Measurements from ENCODE around the gene GRPEL2.

DNA sequence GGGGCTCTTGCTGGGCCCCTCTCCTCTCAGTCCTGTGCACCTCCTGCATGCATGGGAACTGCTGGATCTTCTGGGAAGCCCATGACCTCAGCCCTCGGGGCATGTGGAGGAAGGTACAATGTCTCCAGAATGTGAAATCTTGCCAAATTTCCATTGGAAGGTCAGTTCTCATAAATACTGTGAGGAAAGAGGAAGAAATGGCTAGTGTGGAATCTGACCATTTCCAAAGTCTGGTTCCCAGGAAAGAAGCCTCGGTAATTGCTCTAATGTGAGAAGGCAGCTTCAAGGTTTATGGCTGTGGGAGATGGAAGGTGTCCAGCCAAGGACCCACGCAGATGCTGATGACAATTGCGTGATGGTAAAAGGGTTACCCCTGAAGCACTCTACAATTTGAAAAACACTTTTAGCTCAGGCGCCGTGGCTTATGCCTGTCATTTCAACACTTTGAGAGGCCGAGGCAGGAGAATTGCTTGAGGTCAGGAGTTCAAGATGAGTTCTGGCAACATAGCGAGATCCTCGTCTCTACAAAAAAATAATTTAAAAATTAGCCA is 41.9 kb downstream of the GRPEL2 start:
- TF ChIP-seq, protein P1, sequence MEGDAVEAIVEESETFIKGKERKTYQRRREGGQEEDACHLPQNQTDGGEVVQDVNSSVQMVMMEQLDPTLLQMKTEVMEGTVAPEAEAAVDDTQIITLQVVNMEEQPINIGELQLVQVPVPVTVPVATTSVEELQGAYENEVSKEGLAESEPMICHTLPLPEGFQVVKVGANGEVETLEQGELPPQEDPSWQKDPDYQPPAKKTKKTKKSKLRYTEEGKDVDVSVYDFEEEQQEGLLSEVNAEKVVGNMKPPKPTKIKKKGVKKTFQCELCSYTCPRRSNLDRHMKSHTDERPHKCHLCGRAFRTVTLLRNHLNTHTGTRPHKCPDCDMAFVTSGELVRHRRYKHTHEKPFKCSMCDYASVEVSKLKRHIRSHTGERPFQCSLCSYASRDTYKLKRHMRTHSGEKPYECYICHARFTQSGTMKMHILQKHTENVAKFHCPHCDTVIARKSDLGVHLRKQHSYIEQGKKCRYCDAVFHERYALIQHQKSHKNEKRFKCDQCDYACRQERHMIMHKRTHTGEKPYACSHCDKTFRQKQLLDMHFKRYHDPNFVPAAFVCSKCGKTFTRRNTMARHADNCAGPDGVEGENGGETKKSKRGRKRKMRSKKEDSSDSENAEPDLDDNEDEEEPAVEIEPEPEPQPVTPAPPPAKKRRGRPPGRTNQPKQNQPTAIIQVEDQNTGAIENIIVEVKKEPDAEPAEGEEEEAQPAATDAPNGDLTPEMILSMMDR (IDR thresholded peaks at IDR 0.05; ENCODE audit: poor library complexity) = no peak
- TF ChIP-seq EZH2phosphoT487 (IDR thresholded peaks at IDR 0.05; ENCODE audit: low read depth, severe bottlenecking, unreplicated experiment) = no peak

Measured in hepatocyte (in vitro differentiated cells).